ENCODE measurements around the gene DDB1.

- TF ChIP-seq GABPA (IDR thresholded peaks at IDR 0.05; ENCODE audit: low read depth, low read length) (no peak), GABPA (CRISPR knock-in tag; IDR thresholded peaks at IDR 0.05; ENCODE audit: low read depth) (no peak), EZH2 (conservative IDR thresholded peaks at IDR 0.05; ENCODE audit: low read depth, low read length) (no peak), MYC (CRISPR knock-in tag; IDR thresholded peaks at IDR 0.05; ENCODE audit: borderline replicate concordance) (no peak), ZNF430 (CRISPR knock-in tag; IDR thresholded peaks at IDR 0.05) (no peak), CBX5 (CRISPR knock-in tag; IDR thresholded peaks at IDR 0.05; ENCODE audit: borderline replicate concordance) (no peak), FOXP1 (IDR thresholded peaks at IDR 0.05) (no peak), FOXP1 (CRISPR knock-in tag; IDR thresholded peaks at IDR 0.05) (no peak), RAD21 (CRISPR knock-in tag; IDR thresholded peaks at IDR 0.05) (no peak), ELF1 (CRISPR knock-in tag; IDR thresholded peaks at IDR 0.05) (no peak)
- TF ChIP-seq, protein P1, sequence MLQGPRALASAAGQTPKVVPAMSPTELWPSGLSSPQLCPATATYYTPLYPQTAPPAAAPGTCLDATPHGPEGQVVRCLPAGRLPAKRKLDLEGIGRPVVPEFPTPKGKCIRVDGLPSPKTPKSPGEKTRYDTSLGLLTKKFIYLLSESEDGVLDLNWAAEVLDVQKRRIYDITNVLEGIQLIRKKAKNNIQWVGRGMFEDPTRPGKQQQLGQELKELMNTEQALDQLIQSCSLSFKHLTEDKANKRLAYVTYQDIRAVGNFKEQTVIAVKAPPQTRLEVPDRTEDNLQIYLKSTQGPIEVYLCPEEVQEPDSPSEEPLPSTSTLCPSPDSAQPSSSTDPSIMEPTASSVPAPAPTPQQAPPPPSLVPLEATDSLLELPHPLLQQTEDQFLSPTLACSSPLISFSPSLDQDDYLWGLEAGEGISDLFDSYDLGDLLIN (CRISPR knock-in tag; IDR thresholded peaks at IDR 0.05; ENCODE audit: borderline replicate concordance): no peak
- TF ChIP-seq, protein P2, sequence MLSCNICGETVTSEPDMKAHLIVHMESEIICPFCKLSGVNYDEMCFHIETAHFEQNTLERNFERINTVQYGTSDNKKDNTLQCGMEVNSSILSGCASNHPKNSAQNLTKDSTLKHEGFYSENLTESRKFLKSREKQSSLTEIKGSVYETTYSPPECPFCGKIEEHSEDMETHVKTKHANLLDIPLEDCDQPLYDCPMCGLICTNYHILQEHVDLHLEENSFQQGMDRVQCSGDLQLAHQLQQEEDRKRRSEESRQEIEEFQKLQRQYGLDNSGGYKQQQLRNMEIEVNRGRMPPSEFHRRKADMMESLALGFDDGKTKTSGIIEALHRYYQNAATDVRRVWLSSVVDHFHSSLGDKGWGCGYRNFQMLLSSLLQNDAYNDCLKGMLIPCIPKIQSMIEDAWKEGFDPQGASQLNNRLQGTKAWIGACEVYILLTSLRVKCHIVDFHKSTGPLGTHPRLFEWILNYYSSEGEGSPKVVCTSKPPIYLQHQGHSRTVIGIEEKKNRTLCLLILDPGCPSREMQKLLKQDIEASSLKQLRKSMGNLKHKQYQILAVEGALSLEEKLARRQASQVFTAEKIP (CRISPR knock-in tag; IDR thresholded peaks at IDR 0.05; ENCODE audit: borderline replicate concordance): no peak
- TF ChIP-seq, protein P3, sequence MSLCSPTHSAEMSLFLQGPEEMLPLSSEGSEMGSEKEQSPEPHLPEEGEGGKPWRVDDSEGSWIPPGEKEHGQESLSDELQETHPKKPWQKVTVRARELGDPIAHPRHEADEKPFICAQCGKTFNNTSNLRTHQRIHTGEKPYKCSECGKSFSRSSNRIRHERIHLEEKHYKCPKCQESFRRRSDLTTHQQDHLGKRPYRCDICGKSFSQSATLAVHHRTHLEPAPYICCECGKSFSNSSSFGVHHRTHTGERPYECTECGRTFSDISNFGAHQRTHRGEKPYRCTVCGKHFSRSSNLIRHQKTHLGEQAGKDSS (CRISPR knock-in tag; IDR thresholded peaks at IDR 0.05; ENCODE audit: borderline replicate concordance, low read depth): no peak
Observed at GRCh38 chr11:61342207-61342803, 9.4 kb upstream of the DDB1 start.
